Measurements from ENCODE around the gene PLCB4.

DNA sequence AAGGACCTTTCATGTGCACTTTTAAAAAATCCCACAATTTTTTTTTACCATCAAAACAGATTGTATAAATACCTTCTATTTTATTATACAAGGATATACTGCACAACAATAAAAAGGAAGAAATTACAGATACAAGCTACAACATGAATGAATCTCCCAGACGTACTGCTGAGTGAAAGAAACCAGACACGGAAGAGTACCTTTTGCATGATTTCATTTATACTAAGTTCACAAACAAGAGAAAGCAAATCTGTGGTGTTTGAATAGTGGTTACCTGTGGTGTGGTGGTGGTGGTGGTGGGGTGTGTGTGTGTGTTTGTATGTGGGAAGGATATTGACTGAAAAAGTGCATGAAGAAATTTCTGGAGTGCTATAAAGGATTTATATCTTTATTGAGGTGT lies 6.8 kb upstream of the PLCB4 start:
- TF ChIP-seq, protein P1, sequence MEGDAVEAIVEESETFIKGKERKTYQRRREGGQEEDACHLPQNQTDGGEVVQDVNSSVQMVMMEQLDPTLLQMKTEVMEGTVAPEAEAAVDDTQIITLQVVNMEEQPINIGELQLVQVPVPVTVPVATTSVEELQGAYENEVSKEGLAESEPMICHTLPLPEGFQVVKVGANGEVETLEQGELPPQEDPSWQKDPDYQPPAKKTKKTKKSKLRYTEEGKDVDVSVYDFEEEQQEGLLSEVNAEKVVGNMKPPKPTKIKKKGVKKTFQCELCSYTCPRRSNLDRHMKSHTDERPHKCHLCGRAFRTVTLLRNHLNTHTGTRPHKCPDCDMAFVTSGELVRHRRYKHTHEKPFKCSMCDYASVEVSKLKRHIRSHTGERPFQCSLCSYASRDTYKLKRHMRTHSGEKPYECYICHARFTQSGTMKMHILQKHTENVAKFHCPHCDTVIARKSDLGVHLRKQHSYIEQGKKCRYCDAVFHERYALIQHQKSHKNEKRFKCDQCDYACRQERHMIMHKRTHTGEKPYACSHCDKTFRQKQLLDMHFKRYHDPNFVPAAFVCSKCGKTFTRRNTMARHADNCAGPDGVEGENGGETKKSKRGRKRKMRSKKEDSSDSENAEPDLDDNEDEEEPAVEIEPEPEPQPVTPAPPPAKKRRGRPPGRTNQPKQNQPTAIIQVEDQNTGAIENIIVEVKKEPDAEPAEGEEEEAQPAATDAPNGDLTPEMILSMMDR (conservative IDR thresholded peaks at IDR 0.05), result no peak
- no peak for TF ChIP-seq EZH2 (IDR thresholded peaks at IDR 0.05; ENCODE audit: low read depth)

All from PC-9 (cell line).